Activated naive CD8-positive, alpha-beta T cell treated with anti-CD3 and anti-CD28 coated beads for 36 hours (primary cell): ENCODE results near the gene TRIM50. TPM values are rescaled to one million over a fixed set of nuclear protein-coding genes. Genes with fewer than 3 reads are reported as not detected.
"Not testable (repeated sequence)": the region's sequence is repeated elsewhere in the genome, so short reads cannot be mapped to it uniquely, and the experiment has no call there.

Experiments
- DNase-seq: peaks from one replicate; pipeline ENCODE4 v3.0.0; 2021
- H3K27ac Mint-ChIP-seq: one replicate; pipeline ENCODE4 v1.8.0; 2022; ENCODE audit warnings: mild to moderate bottlenecking, moderate library complexity, mixed read lengths
- H3K27me3 Mint-ChIP-seq: one replicate; pipeline ENCODE4 v1.8.0; 2022; ENCODE audit warnings: mild to moderate bottlenecking, mixed read lengths
- H3K36me3 Mint-ChIP-seq: one replicate; pipeline ENCODE4 v1.8.0; 2021; ENCODE audit warnings: mild to moderate bottlenecking, mixed read lengths
- H3K4me1 Mint-ChIP-seq: one replicate; pipeline ENCODE4 v1.8.0; 2021; ENCODE audit warnings: mixed read lengths
- H3K4me3 Mint-ChIP-seq: one replicate; pipeline ENCODE4 v1.8.0; 2022; ENCODE audit warnings: mild to moderate bottlenecking, moderate library complexity, mixed read lengths
- H3K9me3 Mint-ChIP-seq: one replicate; pipeline ENCODE4 v1.8.0; 2022; ENCODE audit warnings: mixed read lengths
- total RNA-seq, 2 experiments: library from RNA; stranded (reverse); gene quantifications; one replicate each; pipeline ENCODE4 v1.2.3, GENCODE V29; 2021

The TRIM50 gene
- total RNA-seq, 2 experiments from 2014 or later = not detected

GRCh38 chr7:73311421-73311820 lies 16.5 kb downstream of the TRIM50 start:
- not testable (repeated sequence) for H3K27me3 Mint-ChIP-seq, H3K9me3 Mint-ChIP-seq, H3K4me3 Mint-ChIP-seq, DNase-seq, H3K27ac Mint-ChIP-seq
- peaks cover 20% of the 10 kb centered on the region for H3K36me3 Mint-ChIP-seq
- peaks cover 17% of the 10 kb centered on the region for H3K4me1 Mint-ChIP-seq

DNA sequence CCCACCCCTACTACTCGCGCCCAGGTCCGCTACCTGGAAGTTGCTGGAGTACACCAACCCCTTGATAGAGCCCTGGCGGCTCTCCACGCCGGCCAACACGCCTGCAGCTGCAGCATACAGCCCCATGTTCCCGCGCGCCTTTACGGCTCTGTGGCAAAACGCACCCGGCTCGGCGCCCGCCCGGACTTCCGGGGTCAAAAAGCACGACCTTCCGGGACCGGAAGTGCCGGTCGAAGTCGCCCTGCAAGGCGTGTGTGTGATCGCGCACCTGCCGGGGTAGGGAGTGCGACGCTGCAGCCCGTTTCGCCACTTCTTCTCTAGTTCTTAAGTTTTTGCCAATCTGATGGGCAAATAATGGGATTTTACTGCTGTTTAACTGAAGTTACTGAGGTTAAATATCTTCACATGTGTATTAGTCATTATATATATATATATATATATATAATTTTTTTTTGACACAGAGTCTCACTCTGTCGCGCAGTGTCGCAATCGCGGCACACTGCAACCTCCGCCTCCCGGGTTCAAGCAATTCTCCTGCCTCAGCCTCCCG lies 19.1 kb downstream of the TRIM50 start, which contains the start of gene NSUN5:
Gene NSUN5, minus strand, starts transcription at position 162 of the 550 bp plus-strand sequence. Its CDS starts 36 bp downstream, at position 126.
- H3K4me1 Mint-ChIP-seq = peaks cover 17% of the 10 kb centered on the region
- peaks cover 1% of the 10 kb centered on the region for H3K9me3 Mint-ChIP-seq
- H3K27ac Mint-ChIP-seq = peak within 1 kb of the TSS; percentile 97
- peak within 1 kb of the TSS; percentile 99 for H3K4me3 Mint-ChIP-seq
- H3K36me3 Mint-ChIP-seq = peaks cover 26% of the 10 kb centered on the region
- no peaks in the 10 kb centered on the region for H3K27me3 Mint-ChIP-seq
- DNase-seq = peak; percentile 94

GRCh38 chr7:73308074-73308664 lies 19.7 kb downstream of the TRIM50 start:
- Mint-ChIP-seq H3K27ac (peak overlapping the region; percentile 97), H3K9me3 (peaks cover 1% of the 10 kb centered on the region), H3K27me3 (no peaks in the 10 kb centered on the region), H3K36me3 (peaks cover 26% of the 10 kb centered on the region), H3K4me1 (peaks cover 17% of the 10 kb centered on the region), H3K4me3 (peak overlapping the region; percentile 99)
- DNase-seq = no peak

DNA sequence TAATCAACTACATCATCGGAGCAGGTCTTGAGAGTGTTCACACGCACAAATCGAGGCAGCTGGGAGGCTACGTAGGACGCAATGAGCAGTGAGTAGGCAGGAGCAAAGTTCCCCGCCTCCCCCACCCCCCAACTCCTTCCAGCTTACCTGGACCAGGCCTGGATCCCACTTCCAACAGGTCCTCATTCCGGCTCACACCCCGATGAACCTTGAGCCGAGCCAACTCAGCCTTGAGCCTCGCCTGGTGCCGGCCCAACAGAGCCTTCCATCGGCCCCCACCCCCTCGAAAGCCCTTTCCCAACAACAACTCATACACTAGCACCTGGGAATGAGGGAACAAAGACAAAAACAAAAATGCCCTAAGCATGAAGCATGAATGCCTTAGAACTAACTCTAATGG lies 20.4 kb downstream of the TRIM50 start:
- Mint-ChIP-seq H3K4me1 (peaks cover 17% of the 10 kb centered on the region), H3K27me3 (no peaks in the 10 kb centered on the region), H3K36me3 (peaks cover 26% of the 10 kb centered on the region), H3K4me3 (peak overlapping the region; percentile 99), H3K9me3 (peaks cover 1% of the 10 kb centered on the region), H3K27ac (peak overlapping the region; percentile 86)
- DNase-seq = no peak

- not testable (repeated sequence) for H3K27me3 Mint-ChIP-seq, H3K9me3 Mint-ChIP-seq, H3K27ac Mint-ChIP-seq, DNase-seq, H3K4me3 Mint-ChIP-seq
- H3K4me1 Mint-ChIP-seq = peaks cover 17% of the 10 kb centered on the region
- H3K36me3 Mint-ChIP-seq = peaks cover 26% of the 10 kb centered on the region
These were observed 23.1 kb downstream of the TRIM50 start for GRCh38 chr7:73304612-73305387.

- Mint-ChIP-seq H3K4me3 (no peak overlapping the region), H3K4me1 (peaks cover 13% of the 10 kb centered on the region), H3K9me3 (peaks cover 1% of the 10 kb centered on the region), H3K27me3 (no peaks in the 10 kb centered on the region), H3K36me3 (peaks cover 25% of the 10 kb centered on the region), H3K27ac (no peak overlapping the region)
- no peak for DNase-seq
These were observed 23.8 kb downstream of the TRIM50 start for GRCh38 chr7:73304071-73304470.

DNA sequence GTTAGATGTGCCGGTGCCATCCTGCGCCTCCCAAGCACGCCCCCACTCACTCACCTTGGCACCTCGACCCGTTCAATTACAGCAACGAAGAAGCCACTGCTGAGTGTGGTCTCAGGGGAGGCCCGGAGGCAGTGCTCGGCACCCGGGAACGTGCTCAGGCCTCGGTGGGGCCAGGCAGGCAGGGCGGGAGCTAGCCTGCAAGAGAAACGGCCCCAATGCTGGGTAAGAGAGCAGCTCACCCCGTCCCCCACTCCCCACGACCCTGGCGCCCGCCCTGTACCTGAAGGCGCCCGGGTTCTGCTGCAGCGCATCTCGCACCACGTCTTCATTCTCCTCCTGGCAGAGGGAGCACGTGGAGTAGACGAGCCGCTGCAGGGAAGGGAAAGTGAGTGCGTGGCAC lies 24.3 kb downstream of the TRIM50 start:
- Mint-ChIP-seq H3K36me3 (peaks cover 24% of the 10 kb centered on the region), H3K4me3 (no peak overlapping the region), H3K4me1 (peaks cover 12% of the 10 kb centered on the region), H3K27me3 (no peaks in the 10 kb centered on the region), H3K9me3 (no peaks in the 10 kb centered on the region), H3K27ac (no peak overlapping the region)
- DNase-seq = no peak

DNA sequence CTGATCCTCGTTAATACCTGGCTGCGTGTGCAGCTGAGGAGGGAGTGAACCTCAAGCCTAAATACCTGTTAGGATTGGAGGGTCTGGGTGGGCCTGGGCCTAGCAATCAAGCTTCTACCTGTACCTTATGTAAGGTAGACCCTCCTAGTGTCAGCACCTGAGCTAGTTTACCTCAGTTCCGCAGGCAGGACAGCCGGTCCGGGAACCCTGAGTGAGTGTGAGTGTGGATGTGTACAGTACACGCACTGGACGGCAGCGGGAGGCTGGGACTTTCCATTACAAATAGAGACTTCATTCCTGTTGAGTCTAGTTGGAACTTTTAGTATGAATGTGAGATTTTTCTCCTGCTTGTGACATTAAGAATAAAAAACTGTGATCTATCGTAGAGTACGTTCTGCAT lies 25.0 kb downstream of the TRIM50 start:
- H3K4me3 Mint-ChIP-seq, H3K27ac Mint-ChIP-seq, DNase-seq, H3K9me3 Mint-ChIP-seq, H3K27me3 Mint-ChIP-seq: not testable (repeated sequence)
- H3K4me1 Mint-ChIP-seq = peaks cover 11% of the 10 kb centered on the region
- peaks cover 18% of the 10 kb centered on the region for H3K36me3 Mint-ChIP-seq

- not testable (repeated sequence) for H3K4me1 Mint-ChIP-seq, H3K9me3 Mint-ChIP-seq, H3K36me3 Mint-ChIP-seq, H3K27ac Mint-ChIP-seq, H3K4me3 Mint-ChIP-seq, DNase-seq, H3K27me3 Mint-ChIP-seq
These were observed 26.8 kb downstream of the TRIM50 start for GRCh38 chr7:73301108-73301507.

GRCh38 chr7:73299812-73300211 lies 28.1 kb downstream of the TRIM50 start:
- not testable (repeated sequence) for H3K36me3 Mint-ChIP-seq, H3K4me3 Mint-ChIP-seq, H3K4me1 Mint-ChIP-seq, H3K27ac Mint-ChIP-seq, H3K27me3 Mint-ChIP-seq, H3K9me3 Mint-ChIP-seq, DNase-seq

GRCh38 chr7:73297706-73298105 lies 30.2 kb downstream of the TRIM50 start:
- not testable (repeated sequence) for H3K36me3 Mint-ChIP-seq, H3K4me3 Mint-ChIP-seq, H3K27me3 Mint-ChIP-seq, H3K9me3 Mint-ChIP-seq, H3K27ac Mint-ChIP-seq, DNase-seq, H3K4me1 Mint-ChIP-seq

DNA sequence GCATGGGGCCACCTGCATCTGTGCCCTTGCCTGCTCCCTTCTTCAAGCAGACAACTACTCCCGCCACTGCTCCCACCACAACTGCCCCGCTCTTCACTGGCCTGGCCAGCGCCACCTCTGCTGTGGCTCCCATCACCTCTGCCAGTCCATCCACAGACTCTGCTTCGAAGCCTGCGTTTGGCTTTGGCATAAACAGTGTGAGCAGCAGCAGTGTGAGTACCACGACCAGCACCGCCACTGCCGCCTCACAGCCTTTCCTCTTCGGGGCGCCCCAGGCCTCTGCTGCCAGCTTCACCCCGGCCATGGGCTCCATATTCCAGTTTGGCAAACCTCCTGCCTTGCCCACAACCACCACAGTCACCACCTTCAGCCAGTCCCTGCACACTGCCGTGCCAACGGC lies 30.6 kb downstream of the TRIM50 start:
- DNase-seq, H3K9me3 Mint-ChIP-seq, H3K4me1 Mint-ChIP-seq, H3K27ac Mint-ChIP-seq, H3K27me3 Mint-ChIP-seq, H3K36me3 Mint-ChIP-seq, H3K4me3 Mint-ChIP-seq: not testable (repeated sequence)

DNA sequence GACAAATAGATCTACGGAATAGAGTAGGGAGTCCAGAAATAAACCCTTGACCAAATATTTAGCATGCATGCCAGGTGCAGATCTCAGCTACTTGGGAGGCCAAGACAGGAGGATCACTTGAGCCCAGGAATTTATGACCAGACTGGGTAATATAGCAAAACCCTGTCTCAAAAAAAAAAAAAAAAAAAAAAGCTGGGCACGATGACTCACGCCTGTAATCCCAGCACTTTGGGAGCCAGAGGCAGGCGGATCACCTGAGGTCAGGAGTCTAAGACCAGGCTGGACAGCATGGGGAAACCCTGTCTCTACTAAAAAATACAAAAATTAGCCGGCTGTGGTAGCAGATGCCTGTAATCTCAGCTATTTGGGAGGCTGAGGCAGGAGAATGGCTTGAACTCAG lies 50.7 kb downstream of the TRIM50 start:
- not testable (repeated sequence) for H3K27me3 Mint-ChIP-seq, H3K9me3 Mint-ChIP-seq, H3K4me3 Mint-ChIP-seq, DNase-seq, H3K4me1 Mint-ChIP-seq, H3K36me3 Mint-ChIP-seq, H3K27ac Mint-ChIP-seq

DNA sequence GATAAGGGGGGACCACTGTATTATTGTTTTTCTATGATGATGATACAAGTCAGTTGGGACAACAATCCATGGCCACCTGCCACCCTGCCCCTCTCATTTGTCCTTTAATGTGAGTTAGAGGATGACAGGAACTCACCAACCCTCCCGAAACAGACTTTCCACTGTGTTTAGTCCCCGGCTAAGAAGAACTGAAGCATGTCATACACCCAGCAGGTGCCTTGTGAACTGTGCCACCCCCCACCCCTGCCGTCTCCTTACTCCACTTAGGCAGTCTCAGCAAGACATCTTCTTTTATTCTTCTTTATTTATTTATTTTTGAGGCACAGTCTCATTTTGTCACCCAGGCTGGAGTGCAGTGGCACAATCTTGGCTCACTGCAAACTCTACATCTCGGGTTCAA lies 60.1 kb downstream of the TRIM50 start:
- not testable (repeated sequence) for H3K4me1 Mint-ChIP-seq, H3K27ac Mint-ChIP-seq, H3K4me3 Mint-ChIP-seq, H3K27me3 Mint-ChIP-seq, H3K9me3 Mint-ChIP-seq, DNase-seq, H3K36me3 Mint-ChIP-seq

- not testable (repeated sequence) for DNase-seq, H3K4me3 Mint-ChIP-seq, H3K27ac Mint-ChIP-seq, H3K4me1 Mint-ChIP-seq, H3K9me3 Mint-ChIP-seq, H3K27me3 Mint-ChIP-seq, H3K36me3 Mint-ChIP-seq
These were observed 61.0 kb downstream of the TRIM50 start for GRCh38 chr7:73266719-73267368.
